HEK293 (cell line): ENCODE measurements around the gene PRDM5.

ENCODE experiments used
- MEIS1 ChIP-seq: sonication (generic); formaldehyde crosslinking; IDR thresholded peaks from 2 replicates; pipeline ENCODE4 v1.8.1; 2022; ENCODE audit warnings: missing genetic modification reagents, mild to moderate bottlenecking, borderline replicate concordance
- ZNF174 ChIP-seq: fragments of 450-650 bp; formaldehyde crosslinking; IDR thresholded peaks from 2 replicates; pipeline ENCODE4 v1.5.0; 2017; ENCODE audit warnings: missing biosample characterization, mild to moderate bottlenecking, missing genetic modification characterization
- ZNF391 ChIP-seq: fragments of 450-650 bp; formaldehyde crosslinking; IDR thresholded peaks from 2 replicates; pipeline ENCODE4 v1.5.1; 2016; ENCODE audit warnings: low read depth, missing biosample characterization, missing genetic modification characterization, borderline replicate concordance
- TF ChIP-seq, protein P1 (sequence below): sonication (generic); formaldehyde crosslinking; IDR thresholded peaks from 2 replicates; pipeline ENCODE4 v1.8.1; 2022; ENCODE audit warnings: mild to moderate bottlenecking, moderate library complexity, missing genetic modification reagents
- TF ChIP-seq, protein P2 (sequence below): fragments of 450-650 bp; formaldehyde crosslinking; IDR thresholded peaks from 2 replicates; pipeline ENCODE4 v1.5.1; 2016; ENCODE audit warnings: missing biosample characterization, missing genetic modification characterization
- TF ChIP-seq, protein P3 (sequence below): fragments of 450-650 bp; formaldehyde crosslinking; IDR thresholded peaks from 2 replicates; pipeline ENCODE4 v1.5.1; 2016; ENCODE audit warnings: missing biosample characterization, missing genetic modification characterization

DNA sequence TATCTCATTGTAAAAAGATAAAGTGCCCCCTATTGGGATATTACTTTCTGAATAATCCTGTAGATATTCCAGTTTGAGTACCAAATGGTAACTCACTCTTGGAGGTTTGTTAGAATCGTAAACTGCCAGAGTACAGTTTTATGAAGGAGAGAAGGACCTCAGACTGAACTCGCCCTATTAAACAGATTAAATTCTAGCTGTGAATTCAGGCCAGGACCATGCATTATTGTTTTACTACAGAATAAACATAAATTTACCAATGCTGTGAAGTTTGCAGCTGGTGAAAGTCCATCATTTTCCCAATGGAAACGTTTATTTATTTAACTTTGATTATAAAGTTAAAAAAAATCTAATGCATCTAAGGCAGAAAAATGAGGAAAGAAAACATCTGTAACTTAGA lies 20.2 kb upstream of the PRDM5 start:
- TF ChIP-seq, protein P1, sequence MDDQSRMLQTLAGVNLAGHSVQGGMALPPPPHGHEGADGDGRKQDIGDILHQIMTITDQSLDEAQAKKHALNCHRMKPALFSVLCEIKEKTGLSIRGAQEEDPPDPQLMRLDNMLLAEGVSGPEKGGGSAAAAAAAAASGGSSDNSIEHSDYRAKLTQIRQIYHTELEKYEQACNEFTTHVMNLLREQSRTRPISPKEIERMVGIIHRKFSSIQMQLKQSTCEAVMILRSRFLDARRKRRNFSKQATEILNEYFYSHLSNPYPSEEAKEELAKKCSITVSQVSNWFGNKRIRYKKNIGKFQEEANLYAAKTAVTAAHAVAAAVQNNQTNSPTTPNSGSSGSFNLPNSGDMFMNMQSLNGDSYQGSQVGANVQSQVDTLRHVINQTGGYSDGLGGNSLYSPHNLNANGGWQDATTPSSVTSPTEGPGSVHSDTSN (CRISPR knock-in tag) = no peak
- no peak for TF ChIP-seq ZNF174 (tag by site-specific recombination)
- no peak for TF ChIP-seq MEIS1 (CRISPR knock-in tag)
- TF ChIP-seq, protein P2, sequence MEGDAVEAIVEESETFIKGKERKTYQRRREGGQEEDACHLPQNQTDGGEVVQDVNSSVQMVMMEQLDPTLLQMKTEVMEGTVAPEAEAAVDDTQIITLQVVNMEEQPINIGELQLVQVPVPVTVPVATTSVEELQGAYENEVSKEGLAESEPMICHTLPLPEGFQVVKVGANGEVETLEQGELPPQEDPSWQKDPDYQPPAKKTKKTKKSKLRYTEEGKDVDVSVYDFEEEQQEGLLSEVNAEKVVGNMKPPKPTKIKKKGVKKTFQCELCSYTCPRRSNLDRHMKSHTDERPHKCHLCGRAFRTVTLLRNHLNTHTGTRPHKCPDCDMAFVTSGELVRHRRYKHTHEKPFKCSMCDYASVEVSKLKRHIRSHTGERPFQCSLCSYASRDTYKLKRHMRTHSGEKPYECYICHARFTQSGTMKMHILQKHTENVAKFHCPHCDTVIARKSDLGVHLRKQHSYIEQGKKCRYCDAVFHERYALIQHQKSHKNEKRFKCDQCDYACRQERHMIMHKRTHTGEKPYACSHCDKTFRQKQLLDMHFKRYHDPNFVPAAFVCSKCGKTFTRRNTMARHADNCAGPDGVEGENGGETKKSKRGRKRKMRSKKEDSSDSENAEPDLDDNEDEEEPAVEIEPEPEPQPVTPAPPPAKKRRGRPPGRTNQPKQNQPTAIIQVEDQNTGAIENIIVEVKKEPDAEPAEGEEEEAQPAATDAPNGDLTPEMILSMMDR = no peak
- TF ChIP-seq, protein P3, sequence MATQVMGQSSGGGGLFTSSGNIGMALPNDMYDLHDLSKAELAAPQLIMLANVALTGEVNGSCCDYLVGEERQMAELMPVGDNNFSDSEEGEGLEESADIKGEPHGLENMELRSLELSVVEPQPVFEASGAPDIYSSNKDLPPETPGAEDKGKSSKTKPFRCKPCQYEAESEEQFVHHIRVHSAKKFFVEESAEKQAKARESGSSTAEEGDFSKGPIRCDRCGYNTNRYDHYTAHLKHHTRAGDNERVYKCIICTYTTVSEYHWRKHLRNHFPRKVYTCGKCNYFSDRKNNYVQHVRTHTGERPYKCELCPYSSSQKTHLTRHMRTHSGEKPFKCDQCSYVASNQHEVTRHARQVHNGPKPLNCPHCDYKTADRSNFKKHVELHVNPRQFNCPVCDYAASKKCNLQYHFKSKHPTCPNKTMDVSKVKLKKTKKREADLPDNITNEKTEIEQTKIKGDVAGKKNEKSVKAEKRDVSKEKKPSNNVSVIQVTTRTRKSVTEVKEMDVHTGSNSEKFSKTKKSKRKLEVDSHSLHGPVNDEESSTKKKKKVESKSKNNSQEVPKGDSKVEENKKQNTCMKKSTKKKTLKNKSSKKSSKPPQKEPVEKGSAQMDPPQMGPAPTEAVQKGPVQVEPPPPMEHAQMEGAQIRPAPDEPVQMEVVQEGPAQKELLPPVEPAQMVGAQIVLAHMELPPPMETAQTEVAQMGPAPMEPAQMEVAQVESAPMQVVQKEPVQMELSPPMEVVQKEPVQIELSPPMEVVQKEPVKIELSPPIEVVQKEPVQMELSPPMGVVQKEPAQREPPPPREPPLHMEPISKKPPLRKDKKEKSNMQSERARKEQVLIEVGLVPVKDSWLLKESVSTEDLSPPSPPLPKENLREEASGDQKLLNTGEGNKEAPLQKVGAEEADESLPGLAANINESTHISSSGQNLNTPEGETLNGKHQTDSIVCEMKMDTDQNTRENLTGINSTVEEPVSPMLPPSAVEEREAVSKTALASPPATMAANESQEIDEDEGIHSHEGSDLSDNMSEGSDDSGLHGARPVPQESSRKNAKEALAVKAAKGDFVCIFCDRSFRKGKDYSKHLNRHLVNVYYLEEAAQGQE (tag by site-specific recombination) = no peak
- no peak for TF ChIP-seq ZNF391 (tag by site-specific recombination)
